Testis (tissue), 3 donors: ENCODE measurements around the gene SKAP2. TPM values are rescaled to one million over a fixed set of nuclear protein-coding genes. Genes with fewer than 3 reads are reported as not detected.

Experiments
- DNase-seq: peaks from one replicate; pipeline ENCODE4 v3.0.0-alpha.2; 2019
- H3K27ac ChIP-seq, 2 donors: fragments of 200-600 bp; sonication (generic); one replicate each; pipeline ENCODE4 v1.5.1; 2019
- H3K27me3 ChIP-seq: fragments of 200-600 bp; sonication (generic); one replicate; pipeline ENCODE4 v1.5.1; 2019
- H3K36me3 ChIP-seq: fragments of 200-600 bp; sonication (generic); one replicate; pipeline ENCODE4 v1.5.1; 2017; ENCODE audit warnings: low read depth; ENCODE audit errors: missing control alignments
- H3K4me1 ChIP-seq: fragments of 200-600 bp; sonication (generic); one replicate; pipeline ENCODE4 v1.5.1; 2019
- H3K4me3 ChIP-seq, 2 donors: fragments of 200-600 bp; sonication (generic); one replicate each; pipeline ENCODE4 v1.5.1; 2017 to 2019
- H3K9me3 ChIP-seq: fragments of 200-600 bp; sonication (generic); one replicate; pipeline ENCODE4 v1.5.1; 2017
- POLR2A ChIP-seq: fragments of 450-650 bp; IDR thresholded peaks from one replicate; pipeline ENCODE4 v1.6.1; 2017; ENCODE audit warnings: antibody characterized with exemption, mild to moderate bottlenecking, moderate library complexity
- WGBS, 2 donors: methylation state at CpG; one replicate each; pipeline ENCODE4 v1.1.5; 2018; 5-methylcytosine and 5-hydroxymethylcytosine counted together
- intact Hi-C: fragments of 100-400 bp; cut with DNase I; formaldehyde crosslinking; loops from one replicate; pipeline ENCODE4 v1.15.1; 2023; ENCODE audit warnings: low total_unique reads
- polyA plus RNA-seq: library from polyadenylated mRNA; stranded (reverse); fragments of 350-450 nt; fragmentation: Illumina TruSeq; extraction: RNeasy Lipid Tissue Mini Kit (QIAGEN cat#74804); gene quantifications from one replicate; pipeline ENCODE4 v1.2.3, GENCODE V29; 2014; ENCODE audit warnings: low read depth, low replicate concordance; ENCODE audit not compliant: insufficient read depth
- total RNA-seq, 2 donors: library from RNA; depleted of rRNA; stranded (reverse); fragments of >200 nt; gene quantifications; one replicate each; pipeline ENCODE4 v1.2.3, GENCODE V29; 2016
- TF ChIP-seq, protein P1 (sequence below), 3 experiments: fragments of 450-650 bp in 2 of 3; fragments of 200-600 bp in 1 of 3; sonication (generic) in 1 of 3; IDR thresholded peaks; one replicate each; pipeline ENCODE4 v1.5.1; 2016 to 2019; ENCODE audit warnings: antibody characterized with exemption in 3 of 3, mild to moderate bottlenecking in 2 of 3, moderate library complexity in 1 of 3

SKAP2 gene
- total and polyA plus RNA-seq, 3 donors from 2014 or later = 33.1 to 43.6 (median 33.9) TPM

DNA sequence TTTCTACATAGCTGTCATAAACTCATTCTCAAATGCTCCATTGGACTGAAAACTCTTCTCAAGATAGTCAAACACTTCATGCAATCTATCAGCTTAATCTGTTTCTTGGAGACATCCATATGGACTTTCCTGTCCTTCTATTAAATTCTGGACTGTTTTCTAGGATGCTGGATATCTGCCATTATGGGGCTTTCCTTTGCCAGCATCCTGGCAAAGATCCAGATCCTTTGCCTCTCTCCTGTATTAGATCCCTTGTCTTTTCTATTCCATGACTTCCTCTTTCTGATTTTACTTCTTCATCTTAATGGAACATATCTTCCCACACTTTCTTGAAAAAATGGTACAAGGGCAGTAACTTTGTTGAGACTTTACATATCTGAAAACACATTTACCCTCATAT lies 35.9 kb upstream of the SKAP2 start:
- no peaks in the 10 kb centered on the region for H3K36me3 ChIP-seq
- no peak for TF ChIP-seq POLR2A
- TF ChIP-seq, protein P1, sequence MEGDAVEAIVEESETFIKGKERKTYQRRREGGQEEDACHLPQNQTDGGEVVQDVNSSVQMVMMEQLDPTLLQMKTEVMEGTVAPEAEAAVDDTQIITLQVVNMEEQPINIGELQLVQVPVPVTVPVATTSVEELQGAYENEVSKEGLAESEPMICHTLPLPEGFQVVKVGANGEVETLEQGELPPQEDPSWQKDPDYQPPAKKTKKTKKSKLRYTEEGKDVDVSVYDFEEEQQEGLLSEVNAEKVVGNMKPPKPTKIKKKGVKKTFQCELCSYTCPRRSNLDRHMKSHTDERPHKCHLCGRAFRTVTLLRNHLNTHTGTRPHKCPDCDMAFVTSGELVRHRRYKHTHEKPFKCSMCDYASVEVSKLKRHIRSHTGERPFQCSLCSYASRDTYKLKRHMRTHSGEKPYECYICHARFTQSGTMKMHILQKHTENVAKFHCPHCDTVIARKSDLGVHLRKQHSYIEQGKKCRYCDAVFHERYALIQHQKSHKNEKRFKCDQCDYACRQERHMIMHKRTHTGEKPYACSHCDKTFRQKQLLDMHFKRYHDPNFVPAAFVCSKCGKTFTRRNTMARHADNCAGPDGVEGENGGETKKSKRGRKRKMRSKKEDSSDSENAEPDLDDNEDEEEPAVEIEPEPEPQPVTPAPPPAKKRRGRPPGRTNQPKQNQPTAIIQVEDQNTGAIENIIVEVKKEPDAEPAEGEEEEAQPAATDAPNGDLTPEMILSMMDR (IDR thresholded peaks at IDR 0.05) = no peak
- no peak overlapping the region for H3K27ac ChIP-seq
- H3K4me3 ChIP-seq = no peak overlapping the region
- H3K27me3 ChIP-seq = no peaks in the 10 kb centered on the region
- no peaks in the 10 kb centered on the region for H3K9me3 ChIP-seq
- intact Hi-C loops = no loop called here
- no peak for DNase-seq
- no peaks in the 10 kb centered on the region for H3K4me1 ChIP-seq

- Histone ChIP-seq H3K36me3 (no peaks in the 10 kb centered on the region), H3K9me3 (no peaks in the 10 kb centered on the region), H3K4me1 (no peaks in the 10 kb centered on the region), H3K4me3 (no peak overlapping the region), H3K27ac (no peak overlapping the region), H3K27me3 (no peaks in the 10 kb centered on the region)
- WGBS, 2 donors = 83 to 95% methylated on average over 1 of the region's 1 CpG
- no peak for DNase-seq
- TF ChIP-seq, protein P1 (IDR thresholded peaks at IDR 0.05) = no peak
- no peak for TF ChIP-seq POLR2A
- intact Hi-C loops = no loop called here
These were observed 35.1 kb upstream of the SKAP2 start for GRCh38 chr7:26899519-26899918.

- Histone ChIP-seq H3K4me1 (no peaks in the 10 kb centered on the region), H3K27me3 (no peaks in the 10 kb centered on the region), H3K27ac (no peak overlapping the region), H3K9me3 (no peaks in the 10 kb centered on the region), H3K36me3 (no peaks in the 10 kb centered on the region), H3K4me3 (no peak overlapping the region)
- 58 to 77% methylated on average over 2 of the region's 2 CpGs for WGBS, 2 donors
- intact Hi-C loops = no loop called here
- no peak for TF ChIP-seq POLR2A
- TF ChIP-seq, protein P1 (IDR thresholded peaks at IDR 0.05) = no peak
- no peak for DNase-seq
These were observed 34.5 kb upstream of the SKAP2 start for GRCh38 chr7:26898891-26899290.

DNA sequence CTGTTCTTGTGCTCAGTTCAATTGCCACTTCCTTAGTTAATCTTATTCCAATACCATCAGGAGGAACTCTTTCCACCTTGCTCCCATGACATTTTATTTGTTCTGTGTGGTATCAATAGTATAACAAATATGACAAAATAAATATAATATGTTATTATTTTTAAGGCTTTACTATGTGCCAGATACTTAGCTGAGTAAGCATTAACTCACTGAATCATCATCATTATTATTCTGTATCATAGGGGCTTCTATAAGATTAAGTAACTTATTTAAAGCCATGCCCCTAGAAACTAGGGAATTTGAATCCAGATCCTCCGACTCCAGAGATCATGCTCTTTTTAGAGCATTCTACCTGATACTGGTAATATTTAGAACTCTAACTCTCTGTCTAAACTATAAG lies 33.5 kb upstream of the SKAP2 start:
- intact Hi-C loops = no loop called here
- 59 to 80% methylated on average over 1 of the region's 1 CpG for WGBS, 2 donors

More for the DNA sequence above, 33.5 kb upstream of the SKAP2 start:
- Histone ChIP-seq H3K4me1 (no peaks in the 10 kb centered on the region), H3K36me3 (no peaks in the 10 kb centered on the region), H3K27ac (no peak overlapping the region), H3K9me3 (no peaks in the 10 kb centered on the region), H3K4me3 (no peak overlapping the region), H3K27me3 (no peaks in the 10 kb centered on the region)
- DNase-seq = no peak
- TF ChIP-seq POLR2A = no peak
- TF ChIP-seq, protein P1 (IDR thresholded peaks at IDR 0.05) = no peak
